Neuron (in vitro differentiated cells): ENCODE data around the gene PIGR.

ENCODE experiments used
- H2AFZ ChIP-seq: one replicate; pipeline ENCODE4 v1.6.1; 2013; ENCODE audit warnings: low read depth, mild to moderate bottlenecking, inconsistent platforms, low read length, moderate library complexity
- H3K27me3 ChIP-seq: one replicate; pipeline ENCODE4 v1.6.1; 2013; ENCODE audit warnings: low read length; ENCODE audit not compliant: insufficient read depth
- H3K36me3 ChIP-seq: one replicate; pipeline ENCODE4 v1.6.1; 2013; ENCODE audit warnings: low read length; ENCODE audit not compliant: insufficient read depth
- H3K4me1 ChIP-seq: one replicate; pipeline ENCODE4 v1.6.1; 2013; ENCODE audit warnings: low read length; ENCODE audit not compliant: insufficient read depth
- H3K4me3 ChIP-seq: 2 replicates; pipeline ENCODE4 v1.5.1; 2013; ENCODE audit warnings: mild to moderate bottlenecking, low read length, moderate library complexity
- H3K9me3 ChIP-seq: one replicate; pipeline ENCODE4 v1.6.1; 2013; ENCODE audit warnings: low read length

PIGR gene

GRCh38 chr1:206897175-206897574 lies 49.1 kb downstream of the PIGR start, which contains the start of gene IL24:
TSS of gene IL24 (plus strand) at chr1:206897443. CDS start at chr1:206897833, 390 bp downstream.
- Histone ChIP-seq H3K36me3 (no peaks in the 10 kb centered on the region), H3K4me1 (no peaks in the 10 kb centered on the region), H3K27me3 (peaks cover 3% of the 10 kb centered on the region), H3K9me3 (no peaks in the 10 kb centered on the region), H3K4me3 (no peak within 1 kb of the TSS), H2AFZ (no peak within 1 kb of the TSS)

- no peaks in the 10 kb centered on the region for H3K36me3 ChIP-seq
- no peaks in the 10 kb centered on the region for H3K4me1 ChIP-seq
- H3K27me3 ChIP-seq: peaks cover 3% of the 10 kb centered on the region
- H2AFZ ChIP-seq: no peak overlapping the region
- no peak overlapping the region for H3K4me3 ChIP-seq
- no peaks in the 10 kb centered on the region for H3K9me3 ChIP-seq
Observed at GRCh38 chr1:206896261-206896660, 50.0 kb downstream of the PIGR start.

- H2AFZ ChIP-seq: no peak overlapping the region
- no peaks in the 10 kb centered on the region for H3K36me3 ChIP-seq
- H3K27me3 ChIP-seq: peaks cover 3% of the 10 kb centered on the region
- H3K4me3 ChIP-seq: no peak overlapping the region
- no peaks in the 10 kb centered on the region for H3K4me1 ChIP-seq
- H3K9me3 ChIP-seq: no peaks in the 10 kb centered on the region
Observed at GRCh38 chr1:206895837-206896242, 50.4 kb downstream of the PIGR start.

GRCh38 chr1:206895325-206895724 lies 50.9 kb downstream of the PIGR start:
- Histone ChIP-seq H3K9me3 (no peaks in the 10 kb centered on the region), H3K27me3 (peaks cover 3% of the 10 kb centered on the region), H3K4me3 (no peak overlapping the region), H3K4me1 (no peaks in the 10 kb centered on the region), H3K36me3 (no peaks in the 10 kb centered on the region), H2AFZ (no peak overlapping the region)

- Histone ChIP-seq H3K36me3 (no peaks in the 10 kb centered on the region), H3K4me1 (no peaks in the 10 kb centered on the region), H3K9me3 (no peaks in the 10 kb centered on the region), H2AFZ (no peak overlapping the region), H3K4me3 (no peak overlapping the region), H3K27me3 (peaks cover 11% of the 10 kb centered on the region)
Observed at GRCh38 chr1:206893380-206893779, 52.9 kb downstream of the PIGR start.

GRCh38 chr1:206892351-206892984 lies 53.8 kb downstream of the PIGR start:
- peaks cover 11% of the 10 kb centered on the region for H3K27me3 ChIP-seq
- no peaks in the 10 kb centered on the region for H3K4me1 ChIP-seq
- no peaks in the 10 kb centered on the region for H3K36me3 ChIP-seq
- H3K9me3 ChIP-seq: no peaks in the 10 kb centered on the region
- H3K4me3 ChIP-seq: no peak overlapping the region
- H2AFZ ChIP-seq: no peak overlapping the region

- Histone ChIP-seq H3K4me3 (no peak overlapping the region), H2AFZ (no peak overlapping the region), H3K36me3 (no peaks in the 10 kb centered on the region), H3K27me3 (peaks cover 13% of the 10 kb centered on the region), H3K4me1 (no peaks in the 10 kb centered on the region), H3K9me3 (no peaks in the 10 kb centered on the region)
Observed at GRCh38 chr1:206891412-206891811, 54.9 kb downstream of the PIGR start.

- H3K36me3 ChIP-seq: no peaks in the 10 kb centered on the region
- H3K9me3 ChIP-seq: no peaks in the 10 kb centered on the region
- H2AFZ ChIP-seq: no peak overlapping the region
- no peaks in the 10 kb centered on the region for H3K4me1 ChIP-seq
- no peak overlapping the region for H3K4me3 ChIP-seq
- peaks cover 13% of the 10 kb centered on the region for H3K27me3 ChIP-seq
Observed at GRCh38 chr1:206890125-206891060, 55.9 kb downstream of the PIGR start.

GRCh38 chr1:206887701-206888100 lies 58.6 kb downstream of the PIGR start:
- Histone ChIP-seq H3K4me3 (no peak overlapping the region), H3K36me3 (no peaks in the 10 kb centered on the region), H2AFZ (no peak overlapping the region), H3K9me3 (no peaks in the 10 kb centered on the region), H3K4me1 (no peaks in the 10 kb centered on the region), H3K27me3 (peaks cover 9% of the 10 kb centered on the region)

- Histone ChIP-seq H3K4me3 (no peak overlapping the region), H3K27me3 (peaks cover 9% of the 10 kb centered on the region), H2AFZ (no peak overlapping the region), H3K36me3 (no peaks in the 10 kb centered on the region), H3K4me1 (no peaks in the 10 kb centered on the region), H3K9me3 (no peaks in the 10 kb centered on the region)
Observed at GRCh38 chr1:206886831-206887230, 59.4 kb downstream of the PIGR start.

- H3K36me3 ChIP-seq: no peaks in the 10 kb centered on the region
- no peak overlapping the region for H3K4me3 ChIP-seq
Observed at GRCh38 chr1:206885341-206886060, 60.8 kb downstream of the PIGR start.

GRCh38 chr1:206883876-206884275 lies 62.4 kb downstream of the PIGR start:
- H3K4me3 ChIP-seq: no peak overlapping the region
- no peaks in the 10 kb centered on the region for H3K36me3 ChIP-seq
- no peaks in the 10 kb centered on the region for H3K4me1 ChIP-seq
- H2AFZ ChIP-seq: no peak overlapping the region
- H3K9me3 ChIP-seq: no peaks in the 10 kb centered on the region
- H3K27me3 ChIP-seq: peaks cover 2% of the 10 kb centered on the region

More at GRCh38 chr1:206885341-206886060, 60.8 kb downstream of the PIGR start:
- no peaks in the 10 kb centered on the region for H3K4me1 ChIP-seq
- H2AFZ ChIP-seq: no peak overlapping the region
- no peaks in the 10 kb centered on the region for H3K9me3 ChIP-seq
- H3K27me3 ChIP-seq: peaks cover 9% of the 10 kb centered on the region

- Histone ChIP-seq H3K9me3 (no peaks in the 10 kb centered on the region), H3K27me3 (peaks cover 2% of the 10 kb centered on the region), H2AFZ (no peak overlapping the region), H3K4me1 (no peaks in the 10 kb centered on the region), H3K36me3 (no peaks in the 10 kb centered on the region), H3K4me3 (no peak overlapping the region)
Observed at GRCh38 chr1:206883160-206883559, 63.1 kb downstream of the PIGR start.
